ENCODE results near the gene MEF2A. TPM values are rescaled to one million over a fixed set of nuclear protein-coding genes. Genes with fewer than 3 reads are reported as not detected.

MEF2A gene
- total and polyA plus RNA-seq, 9 of the 15 experiments (the other 6 are each of a cell fraction or from before 2014, with no cell fraction given), result 1.6 to 18.7 (median 8.7) TPM

DNA sequence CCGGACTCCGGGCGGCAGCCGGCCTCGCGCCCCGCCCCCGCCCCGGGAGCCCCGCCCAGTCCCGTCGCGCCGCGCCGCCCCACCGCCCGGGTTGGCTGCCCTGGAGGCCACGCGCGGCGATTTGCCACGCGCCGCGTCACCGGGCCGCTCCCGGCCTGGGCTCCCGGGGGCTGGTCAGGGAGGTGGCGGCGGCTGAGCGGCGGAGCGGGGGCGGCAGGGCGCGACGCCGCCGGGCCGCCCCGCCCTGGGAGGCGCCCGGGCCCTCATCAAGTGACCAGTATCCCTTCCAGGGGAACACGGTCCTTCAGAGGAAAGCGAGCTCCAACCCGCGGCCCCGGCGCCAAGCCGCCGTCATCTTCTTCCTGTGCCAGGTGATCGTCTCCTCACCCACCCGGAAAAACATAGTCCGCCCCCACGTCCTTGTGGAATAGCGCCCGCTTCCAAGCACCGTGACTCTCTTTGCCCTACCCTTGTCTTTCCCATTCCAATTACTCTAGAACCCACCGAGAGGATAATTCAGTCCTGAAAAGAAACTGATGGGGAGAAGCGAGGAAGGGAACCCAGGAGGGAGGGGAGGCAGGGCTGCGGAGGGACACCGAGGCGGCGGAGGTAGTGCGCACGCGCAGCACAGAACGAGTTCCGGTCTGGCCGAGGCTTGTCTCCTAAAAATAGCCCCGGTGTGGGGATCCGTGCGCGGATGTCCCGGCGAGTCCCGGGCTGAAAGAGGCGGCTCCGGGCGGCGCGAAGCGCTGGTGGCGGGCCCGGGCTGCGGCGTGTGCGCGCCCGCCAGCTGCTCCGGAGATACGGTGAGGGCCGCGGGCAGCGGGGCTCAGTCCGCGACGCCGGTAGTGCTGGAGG lies at the start of gene MEF2A (continued):
- TF ChIP-seq, protein P1, sequence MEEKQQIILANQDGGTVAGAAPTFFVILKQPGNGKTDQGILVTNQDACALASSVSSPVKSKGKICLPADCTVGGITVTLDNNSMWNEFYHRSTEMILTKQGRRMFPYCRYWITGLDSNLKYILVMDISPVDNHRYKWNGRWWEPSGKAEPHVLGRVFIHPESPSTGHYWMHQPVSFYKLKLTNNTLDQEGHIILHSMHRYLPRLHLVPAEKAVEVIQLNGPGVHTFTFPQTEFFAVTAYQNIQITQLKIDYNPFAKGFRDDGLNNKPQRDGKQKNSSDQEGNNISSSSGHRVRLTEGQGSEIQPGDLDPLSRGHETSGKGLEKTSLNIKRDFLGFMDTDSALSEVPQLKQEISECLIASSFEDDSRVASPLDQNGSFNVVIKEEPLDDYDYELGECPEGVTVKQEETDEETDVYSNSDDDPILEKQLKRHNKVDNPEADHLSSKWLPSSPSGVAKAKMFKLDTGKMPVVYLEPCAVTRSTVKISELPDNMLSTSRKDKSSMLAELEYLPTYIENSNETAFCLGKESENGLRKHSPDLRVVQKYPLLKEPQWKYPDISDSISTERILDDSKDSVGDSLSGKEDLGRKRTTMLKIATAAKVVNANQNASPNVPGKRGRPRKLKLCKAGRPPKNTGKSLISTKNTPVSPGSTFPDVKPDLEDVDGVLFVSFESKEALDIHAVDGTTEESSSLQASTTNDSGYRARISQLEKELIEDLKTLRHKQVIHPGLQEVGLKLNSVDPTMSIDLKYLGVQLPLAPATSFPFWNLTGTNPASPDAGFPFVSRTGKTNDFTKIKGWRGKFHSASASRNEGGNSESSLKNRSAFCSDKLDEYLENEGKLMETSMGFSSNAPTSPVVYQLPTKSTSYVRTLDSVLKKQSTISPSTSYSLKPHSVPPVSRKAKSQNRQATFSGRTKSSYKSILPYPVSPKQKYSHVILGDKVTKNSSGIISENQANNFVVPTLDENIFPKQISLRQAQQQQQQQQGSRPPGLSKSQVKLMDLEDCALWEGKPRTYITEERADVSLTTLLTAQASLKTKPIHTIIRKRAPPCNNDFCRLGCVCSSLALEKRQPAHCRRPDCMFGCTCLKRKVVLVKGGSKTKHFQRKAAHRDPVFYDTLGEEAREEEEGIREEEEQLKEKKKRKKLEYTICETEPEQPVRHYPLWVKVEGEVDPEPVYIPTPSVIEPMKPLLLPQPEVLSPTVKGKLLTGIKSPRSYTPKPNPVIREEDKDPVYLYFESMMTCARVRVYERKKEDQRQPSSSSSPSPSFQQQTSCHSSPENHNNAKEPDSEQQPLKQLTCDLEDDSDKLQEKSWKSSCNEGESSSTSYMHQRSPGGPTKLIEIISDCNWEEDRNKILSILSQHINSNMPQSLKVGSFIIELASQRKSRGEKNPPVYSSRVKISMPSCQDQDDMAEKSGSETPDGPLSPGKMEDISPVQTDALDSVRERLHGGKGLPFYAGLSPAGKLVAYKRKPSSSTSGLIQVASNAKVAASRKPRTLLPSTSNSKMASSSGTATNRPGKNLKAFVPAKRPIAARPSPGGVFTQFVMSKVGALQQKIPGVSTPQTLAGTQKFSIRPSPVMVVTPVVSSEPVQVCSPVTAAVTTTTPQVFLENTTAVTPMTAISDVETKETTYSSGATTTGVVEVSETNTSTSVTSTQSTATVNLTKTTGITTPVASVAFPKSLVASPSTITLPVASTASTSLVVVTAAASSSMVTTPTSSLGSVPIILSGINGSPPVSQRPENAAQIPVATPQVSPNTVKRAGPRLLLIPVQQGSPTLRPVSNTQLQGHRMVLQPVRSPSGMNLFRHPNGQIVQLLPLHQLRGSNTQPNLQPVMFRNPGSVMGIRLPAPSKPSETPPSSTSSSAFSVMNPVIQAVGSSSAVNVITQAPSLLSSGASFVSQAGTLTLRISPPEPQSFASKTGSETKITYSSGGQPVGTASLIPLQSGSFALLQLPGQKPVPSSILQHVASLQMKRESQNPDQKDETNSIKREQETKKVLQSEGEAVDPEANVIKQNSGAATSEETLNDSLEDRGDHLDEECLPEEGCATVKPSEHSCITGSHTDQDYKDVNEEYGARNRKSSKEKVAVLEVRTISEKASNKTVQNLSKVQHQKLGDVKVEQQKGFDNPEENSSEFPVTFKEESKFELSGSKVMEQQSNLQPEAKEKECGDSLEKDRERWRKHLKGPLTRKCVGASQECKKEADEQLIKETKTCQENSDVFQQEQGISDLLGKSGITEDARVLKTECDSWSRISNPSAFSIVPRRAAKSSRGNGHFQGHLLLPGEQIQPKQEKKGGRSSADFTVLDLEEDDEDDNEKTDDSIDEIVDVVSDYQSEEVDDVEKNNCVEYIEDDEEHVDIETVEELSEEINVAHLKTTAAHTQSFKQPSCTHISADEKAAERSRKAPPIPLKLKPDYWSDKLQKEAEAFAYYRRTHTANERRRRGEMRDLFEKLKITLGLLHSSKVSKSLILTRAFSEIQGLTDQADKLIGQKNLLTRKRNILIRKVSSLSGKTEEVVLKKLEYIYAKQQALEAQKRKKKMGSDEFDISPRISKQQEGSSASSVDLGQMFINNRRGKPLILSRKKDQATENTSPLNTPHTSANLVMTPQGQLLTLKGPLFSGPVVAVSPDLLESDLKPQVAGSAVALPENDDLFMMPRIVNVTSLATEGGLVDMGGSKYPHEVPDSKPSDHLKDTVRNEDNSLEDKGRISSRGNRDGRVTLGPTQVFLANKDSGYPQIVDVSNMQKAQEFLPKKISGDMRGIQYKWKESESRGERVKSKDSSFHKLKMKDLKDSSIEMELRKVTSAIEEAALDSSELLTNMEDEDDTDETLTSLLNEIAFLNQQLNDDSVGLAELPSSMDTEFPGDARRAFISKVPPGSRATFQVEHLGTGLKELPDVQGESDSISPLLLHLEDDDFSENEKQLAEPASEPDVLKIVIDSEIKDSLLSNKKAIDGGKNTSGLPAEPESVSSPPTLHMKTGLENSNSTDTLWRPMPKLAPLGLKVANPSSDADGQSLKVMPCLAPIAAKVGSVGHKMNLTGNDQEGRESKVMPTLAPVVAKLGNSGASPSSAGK (IDR thresholded peaks at IDR 0.05), result peak; percentile 93
- TF ChIP-seq CXXC5 (CRISPR knock-in tag; IDR thresholded peaks at IDR 0.05), result peak; percentile 91
- TF ChIP-seq SIN3A (IDR thresholded peaks at IDR 0.05; ENCODE audit: borderline replicate concordance in 2 of 2, control insufficient read depth in 1 of 2, low read depth in 2 of 2, low read length in 2 of 2), result no peak
- TF ChIP-seq, protein P2, sequence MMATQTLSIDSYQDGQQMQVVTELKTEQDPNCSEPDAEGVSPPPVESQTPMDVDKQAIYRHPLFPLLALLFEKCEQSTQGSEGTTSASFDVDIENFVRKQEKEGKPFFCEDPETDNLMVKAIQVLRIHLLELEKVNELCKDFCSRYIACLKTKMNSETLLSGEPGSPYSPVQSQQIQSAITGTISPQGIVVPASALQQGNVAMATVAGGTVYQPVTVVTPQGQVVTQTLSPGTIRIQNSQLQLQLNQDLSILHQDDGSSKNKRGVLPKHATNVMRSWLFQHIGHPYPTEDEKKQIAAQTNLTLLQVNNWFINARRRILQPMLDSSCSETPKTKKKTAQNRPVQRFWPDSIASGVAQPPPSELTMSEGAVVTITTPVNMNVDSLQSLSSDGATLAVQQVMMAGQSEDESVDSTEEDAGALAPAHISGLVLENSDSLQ (IDR thresholded peaks at IDR 0.05), result peak; percentile 36; the same call in 1 of the 2 replicates
- no peak for TF ChIP-seq SMC3 (conservative IDR thresholded peaks at IDR 0.05; ENCODE audit: insufficient read depth, low read depth, low read length)
- no peak for TF ChIP-seq PURB (CRISPR knock-in tag; IDR thresholded peaks at IDR 0.05; ENCODE audit: low read depth)
- 0 out of 2 replicates have a peak, but pooled peaks have one; percentile 32 for TF ChIP-seq JUND (IDR thresholded peaks at IDR 0.05; ENCODE audit: borderline replicate concordance, low read depth, low read length)
- no peak; the same call in 2 of the 3 replicates for TF ChIP-seq JUND (tag; IDR thresholded peaks at IDR 0.05; ENCODE audit: borderline replicate concordance, low read depth, low read length)
- no peak for TF ChIP-seq CBX8 (IDR thresholded peaks at IDR 0.05; ENCODE audit: borderline replicate concordance, extremely low read depth, low read depth, low read length, poor library complexity, severe bottlenecking)
- TF ChIP-seq GABPB1 (CRISPR knock-in tag; IDR thresholded peaks at IDR 0.05), result peak; percentile 63; the same call in 1 of the 2 replicates

Data from K562 (cell line).